ENCODE results near the gene CADM3.

Gene CADM3

DNA sequence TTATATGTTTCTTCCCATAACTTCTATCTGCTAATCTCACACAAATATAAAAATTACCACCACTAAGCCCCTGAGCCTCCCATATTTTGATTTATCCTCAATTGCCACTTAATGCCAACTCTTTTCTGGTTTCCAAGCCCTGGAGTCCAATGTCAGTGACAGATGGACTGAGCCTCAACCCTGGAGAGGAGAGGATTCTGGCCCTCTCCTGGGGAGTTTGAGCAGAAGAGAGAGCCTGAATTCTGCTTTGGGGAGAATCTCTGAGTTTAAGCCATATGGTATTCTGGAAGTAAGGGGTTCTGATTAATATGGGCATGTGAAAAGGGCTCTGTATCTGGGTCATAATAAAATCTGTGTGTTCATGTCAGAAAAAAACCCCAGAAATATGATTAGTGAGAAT, 8.5 kb downstream of the CADM3 start:
- TF ChIP-seq, protein P1, sequence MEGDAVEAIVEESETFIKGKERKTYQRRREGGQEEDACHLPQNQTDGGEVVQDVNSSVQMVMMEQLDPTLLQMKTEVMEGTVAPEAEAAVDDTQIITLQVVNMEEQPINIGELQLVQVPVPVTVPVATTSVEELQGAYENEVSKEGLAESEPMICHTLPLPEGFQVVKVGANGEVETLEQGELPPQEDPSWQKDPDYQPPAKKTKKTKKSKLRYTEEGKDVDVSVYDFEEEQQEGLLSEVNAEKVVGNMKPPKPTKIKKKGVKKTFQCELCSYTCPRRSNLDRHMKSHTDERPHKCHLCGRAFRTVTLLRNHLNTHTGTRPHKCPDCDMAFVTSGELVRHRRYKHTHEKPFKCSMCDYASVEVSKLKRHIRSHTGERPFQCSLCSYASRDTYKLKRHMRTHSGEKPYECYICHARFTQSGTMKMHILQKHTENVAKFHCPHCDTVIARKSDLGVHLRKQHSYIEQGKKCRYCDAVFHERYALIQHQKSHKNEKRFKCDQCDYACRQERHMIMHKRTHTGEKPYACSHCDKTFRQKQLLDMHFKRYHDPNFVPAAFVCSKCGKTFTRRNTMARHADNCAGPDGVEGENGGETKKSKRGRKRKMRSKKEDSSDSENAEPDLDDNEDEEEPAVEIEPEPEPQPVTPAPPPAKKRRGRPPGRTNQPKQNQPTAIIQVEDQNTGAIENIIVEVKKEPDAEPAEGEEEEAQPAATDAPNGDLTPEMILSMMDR (IDR thresholded peaks at IDR 0.05; ENCODE audit: low read depth, low read length), result no peak
- no peaks in the 10 kb centered on the region for H3K27me3 ChIP-seq
- no peak overlapping the region for H3K4me3 ChIP-seq (ENCODE audit: low read depth, low read length)

DNA sequence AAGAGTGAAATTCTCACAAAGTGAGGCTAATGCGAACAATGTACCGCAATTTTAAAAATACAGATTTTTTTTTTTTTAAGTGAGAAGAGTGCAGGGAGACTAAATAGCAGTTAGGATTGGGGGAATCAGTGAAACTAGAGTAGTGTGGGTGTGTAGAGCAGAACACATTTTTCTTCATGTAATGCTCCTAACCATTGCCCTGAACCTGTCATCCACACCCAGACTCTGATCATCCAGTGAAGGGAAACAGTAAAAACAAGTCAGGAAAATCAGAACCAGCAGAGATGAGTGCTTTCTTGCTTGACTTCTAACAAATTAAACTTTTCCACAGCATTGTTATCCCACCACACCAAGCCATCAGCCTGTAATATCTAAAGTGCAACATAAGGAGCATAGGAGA, 9.1 kb downstream of the CADM3 start:
- Histone ChIP-seq H3K36me3 (no peaks in the 10 kb centered on the region), H3K9me3 (no peaks in the 10 kb centered on the region), H3K27me3 (no peaks in the 10 kb centered on the region), H3K4me3 (ENCODE audit: low read depth, low read length) (no peak overlapping the region), H3K4me1 (no peaks in the 10 kb centered on the region)
- DNase-seq, result no peak
- TF ChIP-seq, protein P1 (IDR thresholded peaks at IDR 0.05; ENCODE audit: low read depth, low read length), result no peak

More for the DNA sequence above, 8.5 kb downstream of the CADM3 start:
- DNase-seq, result no peak
- Histone ChIP-seq H3K9me3 (no peaks in the 10 kb centered on the region), H3K4me1 (no peaks in the 10 kb centered on the region), H3K36me3 (no peaks in the 10 kb centered on the region)

DNA sequence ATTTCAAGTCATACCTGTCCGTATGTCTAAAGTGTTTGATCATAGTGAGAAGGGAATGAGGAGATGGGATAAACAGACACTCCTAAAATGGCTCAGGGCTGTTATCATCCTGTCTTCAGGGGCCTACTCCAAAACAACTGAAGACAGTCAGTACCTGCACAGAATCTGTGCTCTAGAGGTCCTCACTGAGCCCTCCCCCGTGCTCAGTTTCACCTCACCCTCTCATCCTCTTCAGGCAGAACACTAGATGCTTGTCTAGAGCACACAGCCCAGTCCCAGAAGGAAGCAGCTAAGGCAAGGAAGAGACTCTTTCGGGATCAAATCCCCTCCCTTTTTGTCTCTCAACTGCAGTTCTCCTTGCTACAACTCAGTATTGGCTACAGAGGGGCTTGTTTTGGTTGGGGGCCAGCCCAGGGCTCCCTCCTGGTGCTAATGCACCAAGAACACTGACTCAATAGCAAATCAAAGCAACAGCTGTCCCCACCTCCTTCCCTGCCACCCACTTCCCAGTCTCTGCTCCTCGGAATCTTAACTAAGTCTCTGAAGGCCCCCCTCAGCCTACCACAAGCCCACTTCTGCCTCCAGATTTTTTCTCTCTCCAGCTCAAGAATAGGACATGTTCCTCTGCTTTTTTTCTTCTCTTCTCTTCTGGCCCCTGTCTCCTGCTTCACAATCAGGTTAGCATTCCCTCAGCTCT, 10.1 kb downstream of the CADM3 start:
- H3K4me1 ChIP-seq, result no peaks in the 10 kb centered on the region
- H3K4me3 ChIP-seq (ENCODE audit: low read depth, low read length), result no peak overlapping the region
- H3K36me3 ChIP-seq, result no peaks in the 10 kb centered on the region
- no peaks in the 10 kb centered on the region for H3K27me3 ChIP-seq
- DNase-seq, result no peak
- H3K9me3 ChIP-seq, result no peaks in the 10 kb centered on the region
- TF ChIP-seq, protein P1 (IDR thresholded peaks at IDR 0.05; ENCODE audit: low read depth, low read length), result no peak

DNA sequence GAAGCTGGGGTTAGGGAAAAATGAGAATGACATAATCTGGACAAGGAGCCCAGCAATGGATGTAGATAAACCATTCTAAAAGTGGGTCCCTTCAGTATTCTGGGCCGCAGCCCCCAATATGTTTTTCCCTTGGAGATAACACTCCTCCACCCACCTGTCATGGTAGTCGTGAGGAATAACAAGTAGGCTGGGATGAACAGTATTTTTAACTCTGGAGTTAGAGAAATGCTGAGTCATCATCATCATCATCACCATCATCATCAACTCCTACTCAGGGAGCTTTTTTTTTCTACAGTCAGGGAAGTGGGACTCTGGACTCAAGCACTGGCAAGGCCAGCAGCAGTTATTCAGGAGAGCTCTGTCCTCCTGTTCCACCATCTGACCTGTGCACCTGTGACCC, 12.8 kb downstream of the CADM3 start:
- Histone ChIP-seq H3K4me1 (no peaks in the 10 kb centered on the region), H3K36me3 (no peaks in the 10 kb centered on the region), H3K27me3 (peaks cover 2% of the 10 kb centered on the region; the same call in 1 of the 2 replicates), H3K4me3 (ENCODE audit: low read depth, low read length) (no peak overlapping the region), H3K9me3 (no peaks in the 10 kb centered on the region)
- TF ChIP-seq, protein P1 (IDR thresholded peaks at IDR 0.05; ENCODE audit: low read depth, low read length), result no peak
- no peak for DNase-seq

DNA sequence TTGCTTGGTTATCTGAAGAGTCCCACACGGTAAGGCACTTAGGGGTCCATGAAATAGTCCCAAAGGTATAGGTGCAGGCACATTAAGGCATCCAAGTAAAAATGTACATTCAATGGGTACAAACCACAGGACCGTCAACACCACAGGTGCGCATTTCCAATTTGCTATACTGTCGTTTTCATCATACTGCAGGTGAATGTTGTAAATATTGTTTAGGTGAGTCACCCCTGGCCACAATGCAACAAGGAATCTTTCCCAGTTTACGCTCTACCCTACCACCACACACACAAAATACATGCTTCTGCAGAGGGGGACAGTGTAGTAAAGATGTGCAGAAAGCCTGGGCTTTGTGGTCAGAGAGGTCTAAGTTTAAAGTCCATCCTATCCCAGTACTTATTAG, 13.7 kb downstream of the CADM3 start:
- H3K27me3 ChIP-seq, result peaks cover 7% of the 10 kb centered on the region; the same call in 1 of the 2 replicates

DNA sequence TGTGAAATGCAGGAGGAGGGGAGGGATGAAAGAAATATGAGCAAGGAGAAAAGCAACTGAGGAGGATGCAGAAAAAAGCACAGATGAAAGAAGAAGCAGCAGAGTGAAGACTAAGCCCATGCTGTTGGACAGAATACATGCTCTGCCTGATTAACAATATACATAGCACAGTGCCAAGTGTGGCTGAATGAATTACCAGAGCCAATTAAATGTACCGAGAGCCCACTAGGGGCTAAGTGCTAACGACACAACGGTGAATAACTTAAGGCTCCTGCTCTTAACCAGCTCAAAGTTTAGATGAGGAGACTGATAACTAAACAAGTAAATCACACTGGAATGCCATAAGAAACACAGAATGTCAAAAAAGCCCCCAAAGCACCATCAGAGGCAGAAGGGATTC, 15.6 kb downstream of the CADM3 start:
- H3K4me1 ChIP-seq, result no peaks in the 10 kb centered on the region
- no peaks in the 10 kb centered on the region for H3K9me3 ChIP-seq
- H3K4me3 ChIP-seq (ENCODE audit: low read depth, low read length), result no peak overlapping the region
- peaks cover 7% of the 10 kb centered on the region; the same call in 1 of the 2 replicates for H3K27me3 ChIP-seq
- DNase-seq, result no peak
- H3K36me3 ChIP-seq, result no peaks in the 10 kb centered on the region
- TF ChIP-seq, protein P1 (IDR thresholded peaks at IDR 0.05; ENCODE audit: low read depth, low read length), result no peak

More for the DNA sequence above, 13.7 kb downstream of the CADM3 start:
- no peaks in the 10 kb centered on the region for H3K4me1 ChIP-seq
- no peak for DNase-seq
- TF ChIP-seq, protein P1 (IDR thresholded peaks at IDR 0.05; ENCODE audit: low read depth, low read length), result no peak
- H3K9me3 ChIP-seq, result no peaks in the 10 kb centered on the region
- no peak overlapping the region for H3K4me3 ChIP-seq (ENCODE audit: low read depth, low read length)
- no peaks in the 10 kb centered on the region for H3K36me3 ChIP-seq
